ENCODE measurements around the gene MYLK.

DNA sequence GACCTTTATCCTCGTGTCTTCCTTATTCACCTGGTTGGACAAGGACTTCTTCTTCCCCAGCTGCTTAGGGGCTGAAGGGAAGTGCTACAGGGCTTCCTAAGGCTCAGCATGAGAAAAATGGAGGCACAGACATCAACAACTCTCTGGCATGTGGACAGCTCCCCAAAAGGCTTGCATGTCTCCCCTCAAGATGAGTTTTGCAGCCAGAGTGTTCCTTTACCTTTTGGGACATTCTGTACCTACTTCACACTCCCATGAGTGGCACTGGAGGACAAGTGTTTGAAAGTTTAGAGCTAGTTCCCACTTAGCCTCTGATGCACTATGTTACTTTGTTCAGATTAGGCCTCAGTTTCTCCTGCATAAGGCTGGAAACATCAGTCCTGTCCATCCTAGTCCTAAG, 222.2 kb downstream of the MYLK start:
- TF ChIP-seq, protein P1, sequence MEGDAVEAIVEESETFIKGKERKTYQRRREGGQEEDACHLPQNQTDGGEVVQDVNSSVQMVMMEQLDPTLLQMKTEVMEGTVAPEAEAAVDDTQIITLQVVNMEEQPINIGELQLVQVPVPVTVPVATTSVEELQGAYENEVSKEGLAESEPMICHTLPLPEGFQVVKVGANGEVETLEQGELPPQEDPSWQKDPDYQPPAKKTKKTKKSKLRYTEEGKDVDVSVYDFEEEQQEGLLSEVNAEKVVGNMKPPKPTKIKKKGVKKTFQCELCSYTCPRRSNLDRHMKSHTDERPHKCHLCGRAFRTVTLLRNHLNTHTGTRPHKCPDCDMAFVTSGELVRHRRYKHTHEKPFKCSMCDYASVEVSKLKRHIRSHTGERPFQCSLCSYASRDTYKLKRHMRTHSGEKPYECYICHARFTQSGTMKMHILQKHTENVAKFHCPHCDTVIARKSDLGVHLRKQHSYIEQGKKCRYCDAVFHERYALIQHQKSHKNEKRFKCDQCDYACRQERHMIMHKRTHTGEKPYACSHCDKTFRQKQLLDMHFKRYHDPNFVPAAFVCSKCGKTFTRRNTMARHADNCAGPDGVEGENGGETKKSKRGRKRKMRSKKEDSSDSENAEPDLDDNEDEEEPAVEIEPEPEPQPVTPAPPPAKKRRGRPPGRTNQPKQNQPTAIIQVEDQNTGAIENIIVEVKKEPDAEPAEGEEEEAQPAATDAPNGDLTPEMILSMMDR (IDR thresholded peaks at IDR 0.05), result no peak
- no peak for TF ChIP-seq POLR2A (IDR thresholded peaks at IDR 0.05)
